Tongue (tissue), 2 donors: ENCODE results near the gene CCL23. TPM values are rescaled to one million over a fixed set of nuclear protein-coding genes. Genes with fewer than 3 reads are reported as not detected.
"Not testable (repeated sequence)": the region's sequence is repeated elsewhere in the genome, so short reads cannot be mapped to it uniquely, and the experiment has no call there.

ENCODE experiments used
- DNase-seq: peaks from one replicate; pipeline ENCODE4 v3.0.0-alpha.2; 2015
- total RNA-seq: library from RNA; depleted of rRNA; stranded (reverse); fragments of >200 nt; gene quantifications from one replicate; pipeline ENCODE4 v1.2.3, GENCODE V29; 2014

CCL23 gene, protein sequence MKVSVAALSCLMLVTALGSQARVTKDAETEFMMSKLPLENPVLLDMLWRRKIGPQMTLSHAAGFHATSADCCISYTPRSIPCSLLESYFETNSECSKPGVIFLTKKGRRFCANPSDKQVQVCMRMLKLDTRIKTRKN
- not detected for total RNA-seq

DNA sequence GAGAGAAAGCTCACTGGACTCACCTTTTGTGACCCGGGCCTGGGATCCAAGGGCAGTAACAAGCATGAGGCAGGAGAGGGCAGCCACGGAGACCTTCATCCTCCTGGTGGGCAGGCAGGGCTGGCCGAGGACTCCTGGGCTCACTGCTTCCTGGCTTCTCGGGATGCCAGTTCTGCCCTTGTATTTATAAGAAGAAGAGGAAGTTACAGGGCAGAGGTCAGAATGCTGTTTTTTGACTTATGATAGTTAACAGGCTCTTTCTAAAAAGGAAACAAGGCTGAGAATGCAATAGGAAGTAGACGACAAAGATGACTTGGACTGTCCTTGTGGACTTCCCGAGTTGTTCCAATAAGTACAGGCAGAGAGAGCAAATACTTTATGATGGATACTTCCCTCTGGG, at the start of gene CCL23:
Gene CCL23 (minus strand): TSS at position 174 of the 400 bp plus-strand sequence. CDS start 75 bp downstream, at position 99.
- DNase-seq: no peak

DNA sequence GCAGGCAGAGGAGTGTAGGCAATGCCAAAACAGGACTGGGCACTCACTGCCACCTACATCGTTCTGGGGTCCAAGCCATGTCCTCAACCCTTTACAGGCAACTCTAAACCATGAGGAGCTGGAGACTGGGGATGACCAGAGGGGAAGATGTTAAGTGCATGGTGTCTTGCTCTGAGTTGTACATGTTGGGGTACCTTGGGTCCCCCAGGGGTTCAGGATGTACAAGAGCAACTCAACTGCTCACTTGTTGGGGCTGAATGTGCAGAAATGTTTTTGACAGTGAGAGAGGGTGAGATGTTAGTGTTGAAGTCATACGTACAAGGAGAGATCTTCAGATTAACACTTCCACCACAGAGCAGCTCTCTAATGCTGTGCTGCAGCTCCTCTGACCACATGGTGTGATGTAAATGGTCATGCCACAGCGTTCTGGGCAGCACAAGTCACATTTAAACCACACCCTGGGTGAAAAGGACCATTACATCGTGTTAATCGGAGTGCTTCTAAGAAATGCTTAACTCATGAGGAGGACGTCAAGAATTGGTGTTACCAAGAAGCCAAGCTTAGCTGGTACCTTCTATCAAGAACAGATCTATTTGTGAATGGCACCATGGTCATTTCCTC, 48.7 kb upstream of the CCL23 start:
- no peak for DNase-seq

DNA sequence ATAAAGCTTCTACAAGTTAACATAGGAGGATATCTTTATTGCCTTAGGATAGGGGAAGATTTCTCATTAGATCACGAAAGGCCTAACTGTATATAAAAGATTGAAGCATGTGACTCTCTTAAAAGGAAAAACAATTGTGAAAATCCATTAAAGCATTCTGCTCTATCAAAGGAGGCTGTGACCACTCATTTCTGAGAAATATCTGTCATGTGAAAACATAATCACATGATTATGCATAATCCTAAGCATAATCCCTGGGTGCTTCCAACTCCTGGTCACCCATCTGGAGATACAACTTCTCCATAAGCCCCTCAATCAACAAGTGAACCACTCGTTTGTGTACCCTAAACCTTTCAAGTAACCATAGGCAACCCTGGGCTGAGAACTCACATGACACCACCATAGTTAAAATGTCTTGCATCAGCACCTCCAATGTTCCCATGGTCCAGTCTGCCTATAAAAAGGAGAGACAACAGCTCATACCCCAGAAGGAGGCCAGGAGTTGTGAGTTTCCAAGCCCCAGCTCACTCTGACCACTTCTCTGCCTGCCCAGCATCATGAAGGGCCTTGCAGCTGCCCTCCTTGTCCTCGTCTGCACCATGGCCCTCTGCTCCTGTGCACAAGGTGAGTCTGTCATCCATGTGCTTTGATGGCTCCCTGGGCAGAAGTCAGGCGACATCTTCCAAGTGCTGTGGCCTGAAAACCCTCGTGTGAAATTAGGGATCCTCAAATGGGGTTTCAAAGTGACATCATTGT, 46.2 kb upstream of the CCL23 start, which contains the start of gene CCL18:
Gene CCL18 (plus strand): TSS at position 487 of the 756 bp plus-strand sequence. CDS start 71 bp downstream, at position 558.
- no peak for DNase-seq

DNA sequence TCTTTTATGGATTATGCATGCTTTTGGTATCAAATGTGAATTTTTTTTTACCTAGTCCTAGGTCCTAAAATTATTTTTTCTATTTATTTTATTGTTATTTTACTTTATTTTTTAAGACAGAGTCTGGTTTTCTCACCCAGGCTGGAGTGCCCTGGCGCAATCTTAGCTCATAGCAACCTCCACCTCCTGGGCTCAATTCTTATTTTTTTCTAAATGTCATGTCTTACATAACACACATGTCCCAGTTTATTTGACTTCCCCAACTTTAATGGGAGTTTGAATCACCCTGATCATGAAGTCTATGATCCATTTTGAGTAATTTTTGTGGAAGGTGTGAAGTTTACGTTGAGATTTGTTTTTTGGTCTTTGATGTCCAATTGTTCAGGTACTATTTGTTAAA, 43.0 kb upstream of the CCL23 start:
- DNase-seq: no peak

DNA sequence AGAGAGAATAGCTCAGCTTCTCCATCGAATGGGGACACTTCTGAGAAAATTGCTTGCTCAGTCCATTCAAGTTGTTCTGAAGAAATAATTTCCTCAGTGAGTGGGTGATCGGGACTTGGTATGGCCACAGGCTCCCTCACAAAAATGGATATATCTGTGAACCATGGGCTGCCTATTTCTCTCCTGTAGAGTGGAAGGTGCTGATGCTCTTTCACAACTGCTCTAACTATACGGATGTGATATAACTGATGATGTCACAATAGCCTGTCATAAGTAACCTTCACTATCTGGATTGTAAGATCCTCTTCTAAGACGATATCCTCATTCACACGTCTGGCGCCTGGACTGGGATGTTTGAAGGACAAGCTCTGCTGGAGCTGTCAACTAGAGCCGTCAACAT, 41.6 kb upstream of the CCL23 start:
- no peak for DNase-seq

DNA sequence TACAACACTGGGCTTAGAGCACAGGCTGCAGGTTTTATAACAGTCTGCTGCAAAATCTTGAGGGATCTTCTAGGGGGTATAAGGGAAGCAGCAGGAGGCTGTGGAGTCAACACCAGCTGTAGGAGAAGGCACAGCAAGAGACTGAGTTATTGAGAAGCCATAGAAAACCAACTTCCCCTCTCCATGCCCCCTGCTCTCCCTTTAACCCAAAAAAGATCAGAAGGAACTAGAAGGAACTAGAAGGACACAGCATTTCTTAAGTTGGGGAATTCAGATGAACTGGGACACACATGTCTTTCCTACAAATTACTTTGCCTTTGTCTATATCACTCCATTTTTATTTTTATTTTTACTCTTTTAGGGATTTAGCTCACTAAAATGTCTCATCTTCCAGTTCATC, 40.1 kb upstream of the CCL23 start:
- DNase-seq: no peak

DNA sequence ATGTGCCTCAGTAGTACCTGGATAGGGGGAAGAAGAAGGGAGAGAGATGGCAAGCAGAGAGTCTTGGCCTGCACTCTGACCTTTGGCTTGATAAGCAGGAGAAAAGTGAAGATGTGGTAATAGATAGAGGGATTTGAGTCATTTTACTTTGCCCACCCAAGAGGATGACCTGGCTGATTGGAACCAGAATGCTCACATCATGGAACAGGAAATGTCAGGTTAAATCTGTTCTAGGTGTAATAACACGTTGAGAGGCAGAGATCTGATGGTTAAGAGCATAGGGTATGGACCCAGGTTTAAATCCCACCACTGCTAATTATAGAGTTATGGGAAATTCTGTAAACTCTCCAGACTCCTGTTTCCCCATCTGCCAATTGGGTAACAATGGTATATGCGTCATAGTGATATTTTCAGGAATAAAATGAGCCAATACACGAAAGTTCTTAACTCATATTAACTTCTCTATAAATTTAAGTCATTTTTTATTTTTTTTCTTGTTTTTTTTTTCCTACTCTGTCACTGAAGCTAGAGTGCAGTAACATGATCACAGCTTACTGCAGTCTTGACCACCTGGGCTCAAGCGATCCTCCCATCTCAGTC, 38.2 kb upstream of the CCL23 start:
- no peak for DNase-seq

DNA sequence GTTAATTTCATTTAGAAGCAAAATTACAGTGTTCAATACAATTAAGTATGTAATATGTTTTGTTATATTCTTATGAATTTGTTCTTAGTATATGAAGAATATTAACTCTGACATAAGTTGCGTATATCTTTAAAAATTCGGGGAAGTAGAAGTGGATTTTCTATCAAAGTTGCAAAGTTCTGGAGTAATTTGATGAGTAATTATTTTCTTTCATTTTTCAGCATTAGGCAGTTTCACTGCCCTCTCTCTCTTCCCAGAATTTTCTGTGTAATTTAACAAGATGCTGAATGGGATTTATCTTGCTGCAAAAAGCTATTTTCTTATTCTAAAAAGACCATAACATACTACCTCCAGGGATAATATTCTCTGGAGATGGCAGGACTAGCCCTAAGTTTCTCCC, 37.4 kb upstream of the CCL23 start:
- DNase-seq: no peak

DNA sequence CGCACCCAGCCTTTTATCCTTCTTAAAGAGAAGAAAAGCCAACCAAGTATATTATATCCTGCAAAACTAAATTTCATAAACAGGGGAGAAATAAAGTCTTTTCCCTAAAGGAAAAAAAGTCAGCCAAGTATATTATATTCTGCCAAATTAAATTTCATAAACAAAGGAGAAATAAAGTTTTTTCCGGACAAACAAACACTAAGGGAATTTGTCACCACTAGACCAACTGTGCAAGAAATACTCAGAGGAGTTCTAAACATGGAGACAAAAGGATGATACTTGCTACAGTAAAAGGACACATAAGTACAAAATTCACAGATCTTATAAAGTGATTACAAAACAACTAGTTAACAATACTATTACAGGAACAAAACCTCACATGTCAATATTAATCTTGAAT, 31.9 kb upstream of the CCL23 start:
- DNase-seq: no peak

DNA sequence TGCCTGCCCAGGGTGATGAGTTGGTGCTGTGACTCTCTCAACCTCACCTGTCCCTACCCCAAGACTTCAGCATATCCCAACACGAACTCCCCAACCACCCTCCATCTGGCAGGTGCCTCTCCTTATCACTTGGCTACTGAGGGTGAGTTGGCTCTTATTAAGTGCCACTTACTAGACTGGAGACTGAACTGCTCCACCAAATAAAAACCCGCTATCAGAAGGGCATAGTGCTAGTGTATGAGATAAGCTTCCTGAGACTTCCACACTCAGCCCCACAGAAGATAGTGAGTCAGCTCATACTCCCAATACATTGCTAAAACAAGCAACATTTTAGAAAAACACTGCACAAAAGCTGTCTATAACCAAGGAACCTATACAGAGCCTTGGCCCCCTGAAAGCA, 30.3 kb upstream of the CCL23 start:
- no peak for DNase-seq

DNA sequence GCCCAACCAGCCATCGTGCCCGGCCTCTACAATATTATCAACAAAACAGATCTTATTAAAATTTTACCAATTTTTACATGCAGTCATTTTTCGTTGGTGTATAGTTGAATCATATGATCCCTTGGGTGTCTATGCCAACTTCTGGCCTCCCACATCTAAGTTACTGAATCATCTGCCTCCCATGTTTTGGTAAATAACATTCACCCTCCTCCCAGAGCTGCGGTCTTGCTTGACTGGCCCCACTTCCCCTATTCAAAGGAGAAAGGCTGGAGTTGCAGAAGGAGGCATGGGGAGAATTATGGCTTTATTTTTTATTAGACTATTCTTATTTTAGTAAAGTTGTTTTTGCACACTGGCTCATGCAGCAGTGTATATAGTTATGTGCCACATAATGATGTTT, 18.5 kb upstream of the CCL23 start:
- DNase-seq: no peak

DNA sequence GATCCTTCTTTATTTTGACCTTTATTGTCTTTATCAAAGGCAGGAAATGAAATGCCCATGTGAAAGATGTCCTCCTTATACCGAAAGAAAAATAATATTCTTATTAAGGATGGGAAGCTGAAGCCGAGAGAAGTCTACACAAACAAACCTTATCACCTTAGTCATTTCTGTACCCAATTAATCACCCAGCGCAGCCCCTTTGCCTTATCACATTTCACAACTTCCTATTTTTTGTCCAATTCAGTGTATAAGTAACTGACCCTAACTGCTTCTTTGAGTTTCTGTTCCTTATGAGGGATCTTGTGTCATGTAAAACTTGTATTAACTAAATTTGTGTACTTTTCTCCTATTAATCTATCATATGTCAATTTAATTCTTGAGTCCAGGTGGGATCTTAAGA, 16.4 kb upstream of the CCL23 start:
- DNase-seq: no peak

DNA sequence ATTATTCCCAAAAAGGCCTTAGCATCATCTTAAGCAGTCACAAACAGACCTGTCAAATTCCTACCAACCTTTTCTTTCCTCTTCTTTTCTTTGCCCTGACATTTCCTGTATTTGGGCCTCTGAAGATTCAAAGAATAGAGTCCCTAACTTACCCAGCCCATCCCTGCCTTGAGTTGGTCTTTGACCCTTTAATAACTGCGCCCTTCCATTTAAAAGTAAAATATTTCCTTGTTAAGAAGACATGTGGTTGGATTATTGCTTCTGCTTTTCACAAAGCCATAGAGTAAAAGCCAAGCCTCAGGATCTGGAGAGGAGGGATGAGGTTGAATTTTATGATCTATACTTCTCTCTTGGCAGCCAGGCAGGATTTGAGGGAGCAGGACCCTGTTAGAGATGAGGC, 13.2 kb upstream of the CCL23 start:
- no peak for DNase-seq

DNA sequence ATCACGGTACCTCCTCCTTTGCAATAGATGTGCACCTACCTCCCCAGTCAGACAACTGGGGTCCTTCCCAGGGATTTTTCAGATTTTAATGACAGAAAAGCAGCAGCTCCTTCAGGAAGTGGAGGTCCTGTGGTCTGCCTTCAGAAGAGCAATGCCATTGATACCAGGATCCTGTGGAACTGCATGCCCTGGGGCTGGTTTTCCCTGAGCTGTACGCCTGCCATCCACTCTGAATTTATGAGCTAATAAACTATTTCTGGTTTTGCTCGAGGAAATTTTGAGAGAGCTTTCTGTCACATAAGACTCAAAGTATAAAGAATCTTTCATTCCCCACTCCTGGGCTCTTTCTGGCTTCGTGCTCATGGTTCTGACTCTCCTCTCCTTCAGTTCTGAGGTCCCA, 10.0 kb upstream of the CCL23 start:
- DNase-seq: no peak

DNA sequence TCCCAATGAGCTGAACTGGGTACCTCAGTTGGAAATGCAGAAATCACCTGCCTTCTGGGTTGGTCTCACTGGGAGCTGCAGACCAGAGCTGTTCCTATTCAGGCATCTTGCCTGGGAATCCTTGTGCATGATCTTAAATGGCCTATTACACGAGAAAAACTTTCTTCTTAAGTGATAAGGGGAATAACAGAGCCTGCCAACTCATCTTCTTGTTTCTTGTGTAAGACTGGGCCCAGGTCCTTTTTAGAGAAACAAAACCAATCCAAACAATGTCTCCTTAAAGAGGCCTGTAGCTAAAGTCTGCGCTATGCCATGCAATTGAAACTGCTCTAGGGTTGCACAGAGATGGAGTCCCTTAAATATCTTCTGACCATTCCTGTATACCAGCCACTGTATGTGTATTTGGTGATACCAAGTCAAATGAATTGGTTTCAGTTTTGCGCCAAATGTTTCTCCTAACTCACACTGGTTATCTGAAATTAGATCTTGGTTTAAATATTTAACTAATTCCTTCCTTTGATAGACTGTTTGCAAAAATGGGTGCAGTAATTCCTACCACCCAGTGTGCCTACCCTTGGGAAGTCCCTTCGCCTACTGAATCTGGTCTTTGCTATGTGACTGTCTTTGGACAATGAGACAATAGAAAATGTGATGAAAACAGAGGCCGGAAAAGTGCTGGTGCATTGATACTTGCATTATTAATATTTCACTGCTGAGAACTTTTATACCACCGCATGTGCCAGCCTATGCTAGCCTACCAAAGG, 6.5 kb upstream of the CCL23 start:
- no peak for DNase-seq

DNA sequence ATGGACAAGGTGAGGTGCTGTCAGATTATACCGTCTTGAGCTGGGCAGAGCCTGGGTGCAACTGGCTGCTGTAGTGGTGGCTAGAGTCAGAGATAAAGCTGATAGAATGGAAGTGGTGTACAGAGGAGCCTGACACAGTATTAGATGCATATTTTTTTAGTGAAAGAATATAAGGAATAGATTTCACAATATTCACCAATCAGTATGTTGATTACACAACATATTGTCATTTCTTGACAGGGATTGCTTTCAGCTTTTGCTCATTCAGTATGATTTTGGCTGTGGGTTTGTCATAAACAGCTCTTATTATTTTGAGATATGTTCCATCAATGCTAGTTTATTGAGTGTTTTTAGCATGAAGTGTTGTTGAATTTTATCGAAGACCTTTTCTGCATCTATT, 1.7 kb upstream of the CCL23 start:
- DNase-seq: no peak

DNA sequence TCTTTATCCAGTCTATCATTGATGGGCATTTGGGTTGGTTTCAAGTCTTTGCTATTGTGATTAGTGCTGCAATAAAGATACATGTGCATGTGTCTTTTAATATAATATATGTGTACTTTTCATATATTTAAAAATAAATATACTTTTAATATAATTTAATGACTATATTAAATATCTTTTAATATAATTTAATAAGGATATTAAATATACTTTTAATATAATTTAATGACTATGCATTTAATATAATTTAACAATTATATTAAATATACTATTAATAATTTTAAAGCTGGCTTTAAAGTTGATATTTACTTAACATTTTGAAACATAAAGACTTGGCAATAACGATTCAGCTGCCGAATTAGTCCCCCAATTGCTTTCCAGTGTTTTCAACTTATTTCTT, 1.2 kb downstream of the CCL23 start:
- no peak for DNase-seq

DNA sequence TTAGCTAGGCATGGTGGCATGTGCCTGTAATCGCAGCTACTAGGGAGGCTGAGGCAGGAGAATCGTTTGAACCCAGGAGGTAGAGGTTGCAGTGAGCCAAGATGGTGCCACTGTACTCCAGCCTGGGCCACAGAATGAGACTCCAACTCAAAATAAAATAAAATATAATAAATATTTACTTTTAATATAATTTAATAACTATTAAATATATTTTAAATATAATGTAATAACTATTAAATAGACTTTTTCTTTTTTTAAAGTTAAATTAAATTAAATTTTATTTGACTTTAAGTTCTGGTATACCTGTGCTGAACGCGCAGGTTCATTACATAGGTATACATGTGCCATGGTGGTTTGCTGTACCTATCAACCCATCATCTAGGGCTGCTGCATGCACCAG, 1.9 kb downstream of the CCL23 start:
- DNase-seq: not testable (repeated sequence)

DNA sequence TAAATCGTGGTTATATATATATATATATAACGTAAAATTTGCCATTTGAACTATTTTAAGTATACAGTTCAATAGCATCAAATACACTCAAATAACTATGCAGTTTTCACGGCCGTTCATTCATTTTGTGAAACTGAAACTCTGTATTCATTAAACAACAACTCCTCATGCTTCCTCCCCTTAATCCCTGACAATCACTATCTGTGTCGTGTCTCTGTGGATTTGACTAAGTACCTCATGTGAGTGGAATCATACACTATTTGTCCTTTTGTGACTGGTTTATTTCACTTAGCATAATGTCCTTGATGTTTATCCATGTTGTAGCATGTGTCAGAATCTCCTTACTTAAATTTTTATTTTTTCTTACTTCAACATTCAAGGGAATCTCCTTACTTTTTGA, 2.8 kb downstream of the CCL23 start:
- DNase-seq: no peak

DNA sequence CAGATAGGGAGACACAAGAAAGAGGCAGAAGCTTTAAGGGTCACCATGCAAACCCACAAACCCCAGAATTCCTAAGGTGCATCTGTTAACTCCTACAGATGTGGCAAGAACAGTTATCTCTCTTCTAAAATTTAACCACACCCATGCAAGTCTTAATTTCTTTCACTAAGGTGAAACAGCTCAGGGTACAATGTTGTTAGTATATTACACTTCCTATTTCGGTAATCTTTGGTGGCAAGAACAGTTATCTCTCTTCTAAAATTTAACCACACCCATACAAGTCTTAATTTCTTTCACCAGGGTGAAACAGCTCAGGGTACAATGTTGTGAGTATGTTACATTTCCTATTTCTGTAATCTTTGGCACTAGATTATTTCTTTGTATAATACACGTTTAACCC, 6.6 kb downstream of the CCL23 start:
- DNase-seq: no peak

DNA sequence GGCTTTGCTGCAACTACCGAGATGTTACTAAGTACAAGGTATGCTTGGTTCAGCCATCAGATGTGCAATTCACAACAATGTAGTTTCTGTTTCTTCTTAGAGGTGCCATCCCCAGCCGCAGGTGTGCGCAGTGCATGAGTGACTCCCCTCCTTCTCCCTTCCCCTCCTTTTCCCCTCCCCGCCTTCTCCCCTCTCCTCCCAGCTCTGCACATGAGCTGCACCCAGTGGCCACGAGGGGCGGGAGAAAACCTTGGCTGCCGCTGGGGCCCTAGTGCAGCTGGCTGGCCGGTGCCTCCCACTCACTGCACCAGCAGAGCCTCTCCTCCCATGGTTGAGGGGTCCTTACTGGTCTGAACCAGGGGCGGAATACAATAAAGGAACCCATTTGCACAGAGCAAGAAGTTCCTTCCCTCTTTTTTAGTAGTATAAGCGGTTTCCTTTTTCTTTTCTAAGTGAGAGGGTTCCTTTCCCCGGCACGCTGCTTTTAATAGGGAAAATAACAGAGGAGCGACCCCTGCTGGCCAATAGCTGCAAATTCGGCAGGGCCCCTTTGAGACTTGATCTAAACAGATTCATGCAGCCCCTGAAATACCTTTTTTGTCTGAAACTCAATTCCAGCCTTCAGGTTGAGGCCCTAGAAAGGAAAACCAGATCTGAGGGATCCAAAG, 8.6 kb downstream of the CCL23 start:
- DNase-seq: no peak

DNA sequence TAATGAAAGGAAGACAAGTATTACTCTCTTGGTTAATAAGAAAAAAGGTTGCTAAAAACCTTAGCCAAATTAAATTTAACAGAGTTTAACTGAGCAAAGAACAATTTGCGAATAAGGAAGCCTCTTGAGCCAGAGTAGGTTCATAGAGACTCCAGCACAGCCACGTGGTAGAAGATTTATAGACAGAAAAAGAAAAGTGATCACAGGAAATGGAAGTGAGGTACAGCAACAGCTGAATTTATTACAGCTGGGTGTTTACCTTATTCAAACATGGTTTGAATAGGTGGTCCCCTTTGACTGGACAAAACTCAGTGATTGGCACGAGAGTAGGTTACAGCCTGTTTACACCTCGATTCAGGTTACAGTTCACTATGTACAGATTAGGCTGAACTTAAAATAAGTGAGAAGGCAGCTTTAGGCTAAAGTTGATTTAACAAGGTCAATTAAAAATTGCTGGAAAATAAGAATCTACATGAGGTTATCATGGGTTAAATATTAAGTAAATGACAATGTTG, 13.1 kb downstream of the CCL23 start:
- DNase-seq: no peak
